Stimulated activated naive CD8-positive, alpha-beta T cell treated with anti-CD3 and anti-CD28 coated beads, Interleukin-15, Interleukin-2, amounts not matched to agents 100 ng/mL and 50 ng/mL, for 24 hours (primary cell): ENCODE measurements around the gene MED13L.

Experiments used
- H3K27ac Mint-ChIP-seq: one replicate; pipeline ENCODE4 v1.8.0; 2021; ENCODE audit warnings: mild to moderate bottlenecking, mixed read lengths
- H3K27me3 Mint-ChIP-seq: one replicate; pipeline ENCODE4 v1.8.0; 2021; ENCODE audit warnings: mixed read lengths
- H3K36me3 Mint-ChIP-seq: one replicate; pipeline ENCODE4 v1.8.0; 2021; ENCODE audit warnings: low read depth, mixed read lengths
- H3K4me1 Mint-ChIP-seq: one replicate; pipeline ENCODE4 v1.8.0; 2021; ENCODE audit warnings: low read depth, mixed read lengths
- H3K4me3 Mint-ChIP-seq: one replicate; pipeline ENCODE4 v1.8.0; 2021; ENCODE audit warnings: mild to moderate bottlenecking, mixed read lengths
- H3K9me3 Mint-ChIP-seq: one replicate; pipeline ENCODE4 v1.8.0; 2021; ENCODE audit warnings: mixed read lengths

The MED13L gene

GRCh38 chr12:116313194-116313927 lies 35.9 kb upstream of the MED13L start:
- no peak overlapping the region for H3K27ac Mint-ChIP-seq
- H3K4me3 Mint-ChIP-seq = no peak overlapping the region
- H3K4me1 Mint-ChIP-seq = peaks cover 14% of the 10 kb centered on the region
- peaks cover 8% of the 10 kb centered on the region for H3K9me3 Mint-ChIP-seq
- peaks cover 5% of the 10 kb centered on the region for H3K36me3 Mint-ChIP-seq
- H3K27me3 Mint-ChIP-seq = peaks cover 5% of the 10 kb centered on the region

DNA sequence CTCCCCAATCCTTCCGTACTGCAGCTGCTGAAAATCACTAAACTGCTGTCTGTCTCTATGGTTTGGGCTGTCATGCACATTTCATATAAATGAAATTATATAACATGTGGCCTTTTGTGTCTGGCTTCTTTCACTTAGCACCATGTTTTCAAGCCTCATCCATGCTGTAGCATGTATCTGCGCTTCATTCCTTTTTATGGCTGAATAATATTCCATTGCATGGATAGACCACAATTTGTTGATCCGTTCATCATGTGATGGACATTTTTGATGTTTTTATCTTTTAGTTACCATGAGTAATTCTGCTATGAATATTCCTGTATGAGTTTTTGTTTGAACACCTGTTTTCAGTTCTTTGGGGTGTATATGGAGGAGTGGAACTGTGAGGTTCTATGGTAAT lies 32.6 kb upstream of the MED13L start:
- peaks cover 8% of the 10 kb centered on the region for H3K9me3 Mint-ChIP-seq
- peaks cover 6% of the 10 kb centered on the region for H3K4me1 Mint-ChIP-seq
- no peaks in the 10 kb centered on the region for H3K27me3 Mint-ChIP-seq
- H3K27ac Mint-ChIP-seq = no peak overlapping the region
- H3K36me3 Mint-ChIP-seq = peaks cover 5% of the 10 kb centered on the region
- no peak overlapping the region for H3K4me3 Mint-ChIP-seq

DNA sequence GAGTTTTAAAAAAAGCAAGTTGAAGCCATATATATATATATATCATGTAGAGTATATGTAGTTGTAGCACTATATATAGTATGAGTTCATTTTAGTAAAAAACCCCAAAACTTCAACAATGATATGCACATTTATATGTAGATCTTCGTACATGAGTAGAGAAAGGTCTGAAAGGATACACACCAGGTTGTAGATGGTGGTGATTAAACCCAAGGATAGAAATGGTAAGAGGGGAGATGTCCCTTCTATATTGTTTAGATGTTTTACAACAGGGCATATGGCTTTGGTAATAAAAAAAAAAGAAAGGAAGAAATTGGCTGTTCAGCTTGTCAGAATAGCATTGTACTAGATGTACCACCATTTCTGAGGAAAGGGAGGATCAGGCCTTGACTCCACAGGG lies 31.9 kb upstream of the MED13L start:
- no peak overlapping the region for H3K27ac Mint-ChIP-seq
- peaks cover 8% of the 10 kb centered on the region for H3K9me3 Mint-ChIP-seq
- H3K4me3 Mint-ChIP-seq = no peak overlapping the region
- peaks cover 5% of the 10 kb centered on the region for H3K36me3 Mint-ChIP-seq
- no peaks in the 10 kb centered on the region for H3K27me3 Mint-ChIP-seq
- H3K4me1 Mint-ChIP-seq = peaks cover 3% of the 10 kb centered on the region

GRCh38 chr12:116308647-116309046 lies 31.2 kb upstream of the MED13L start:
- Mint-ChIP-seq H3K4me1 (no peaks in the 10 kb centered on the region), H3K27me3 (no peaks in the 10 kb centered on the region), H3K36me3 (peaks cover 5% of the 10 kb centered on the region), H3K27ac (no peak overlapping the region), H3K9me3 (peaks cover 8% of the 10 kb centered on the region), H3K4me3 (no peak overlapping the region)

- no peaks in the 10 kb centered on the region for H3K4me1 Mint-ChIP-seq
- H3K27me3 Mint-ChIP-seq = no peaks in the 10 kb centered on the region
- peaks cover 8% of the 10 kb centered on the region for H3K9me3 Mint-ChIP-seq
- peaks cover 5% of the 10 kb centered on the region for H3K36me3 Mint-ChIP-seq
- H3K27ac Mint-ChIP-seq = no peak overlapping the region
- H3K4me3 Mint-ChIP-seq = no peak overlapping the region
Measured at GRCh38 chr12:116306968-116307367, 29.5 kb upstream of the MED13L start.

- Mint-ChIP-seq H3K4me1 (no peaks in the 10 kb centered on the region), H3K27ac (no peak overlapping the region), H3K4me3 (no peak overlapping the region), H3K27me3 (no peaks in the 10 kb centered on the region), H3K36me3 (peaks cover 5% of the 10 kb centered on the region), H3K9me3 (peaks cover 8% of the 10 kb centered on the region)
Measured at GRCh38 chr12:116306506-116306905, 29.0 kb upstream of the MED13L start.

DNA sequence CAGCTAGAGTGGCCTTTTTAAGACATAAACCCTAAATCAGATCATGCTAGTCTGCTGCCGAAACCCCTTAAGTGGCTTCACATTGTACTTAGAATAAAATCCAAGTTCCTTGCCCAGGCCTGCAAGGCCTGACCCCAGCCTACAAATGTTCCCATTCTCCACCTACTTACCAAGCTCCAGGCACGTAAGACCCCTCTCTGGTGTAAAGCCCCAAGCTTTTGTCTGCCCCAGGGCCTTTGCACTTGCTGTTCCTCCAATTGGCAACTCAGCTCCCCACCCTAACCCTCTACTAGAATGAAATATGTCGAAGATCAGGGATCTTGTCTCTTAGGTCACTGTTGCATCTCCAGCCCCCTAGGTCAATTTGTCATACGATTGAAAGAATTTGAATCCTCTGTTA lies 27.1 kb upstream of the MED13L start:
- Mint-ChIP-seq H3K27ac (no peak overlapping the region), H3K4me3 (no peak overlapping the region), H3K36me3 (no peaks in the 10 kb centered on the region), H3K27me3 (no peaks in the 10 kb centered on the region), H3K9me3 (peaks cover 3% of the 10 kb centered on the region), H3K4me1 (no peaks in the 10 kb centered on the region)

DNA sequence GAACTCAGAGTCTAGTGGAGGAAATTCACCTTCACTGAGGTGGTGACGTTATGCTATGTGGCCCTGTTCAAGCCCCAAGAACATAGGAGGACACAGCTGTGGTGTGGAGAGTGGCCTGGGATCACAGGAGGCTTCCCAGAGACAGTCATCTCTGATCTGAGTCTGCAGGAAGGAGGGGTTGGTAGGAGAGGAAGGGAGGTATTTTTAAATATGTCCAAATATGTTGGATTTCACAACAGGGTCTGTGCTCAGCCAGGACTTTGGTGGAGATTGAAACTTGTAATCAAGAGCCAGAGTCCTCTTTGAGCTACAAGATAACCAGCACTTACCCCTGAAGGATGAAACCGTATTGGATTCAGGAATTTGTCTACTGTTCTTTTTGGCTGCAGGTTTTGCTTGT lies 26.4 kb upstream of the MED13L start:
- Mint-ChIP-seq H3K36me3 (no peaks in the 10 kb centered on the region), H3K27ac (no peak overlapping the region), H3K4me3 (no peak overlapping the region), H3K27me3 (no peaks in the 10 kb centered on the region), H3K9me3 (no peaks in the 10 kb centered on the region), H3K4me1 (no peaks in the 10 kb centered on the region)

GRCh38 chr12:116303066-116303465 lies 25.6 kb upstream of the MED13L start:
- H3K27me3 Mint-ChIP-seq = no peaks in the 10 kb centered on the region
- H3K4me1 Mint-ChIP-seq = no peaks in the 10 kb centered on the region
- H3K4me3 Mint-ChIP-seq = no peak overlapping the region
- no peaks in the 10 kb centered on the region for H3K36me3 Mint-ChIP-seq
- no peak overlapping the region for H3K27ac Mint-ChIP-seq
- H3K9me3 Mint-ChIP-seq = no peaks in the 10 kb centered on the region

DNA sequence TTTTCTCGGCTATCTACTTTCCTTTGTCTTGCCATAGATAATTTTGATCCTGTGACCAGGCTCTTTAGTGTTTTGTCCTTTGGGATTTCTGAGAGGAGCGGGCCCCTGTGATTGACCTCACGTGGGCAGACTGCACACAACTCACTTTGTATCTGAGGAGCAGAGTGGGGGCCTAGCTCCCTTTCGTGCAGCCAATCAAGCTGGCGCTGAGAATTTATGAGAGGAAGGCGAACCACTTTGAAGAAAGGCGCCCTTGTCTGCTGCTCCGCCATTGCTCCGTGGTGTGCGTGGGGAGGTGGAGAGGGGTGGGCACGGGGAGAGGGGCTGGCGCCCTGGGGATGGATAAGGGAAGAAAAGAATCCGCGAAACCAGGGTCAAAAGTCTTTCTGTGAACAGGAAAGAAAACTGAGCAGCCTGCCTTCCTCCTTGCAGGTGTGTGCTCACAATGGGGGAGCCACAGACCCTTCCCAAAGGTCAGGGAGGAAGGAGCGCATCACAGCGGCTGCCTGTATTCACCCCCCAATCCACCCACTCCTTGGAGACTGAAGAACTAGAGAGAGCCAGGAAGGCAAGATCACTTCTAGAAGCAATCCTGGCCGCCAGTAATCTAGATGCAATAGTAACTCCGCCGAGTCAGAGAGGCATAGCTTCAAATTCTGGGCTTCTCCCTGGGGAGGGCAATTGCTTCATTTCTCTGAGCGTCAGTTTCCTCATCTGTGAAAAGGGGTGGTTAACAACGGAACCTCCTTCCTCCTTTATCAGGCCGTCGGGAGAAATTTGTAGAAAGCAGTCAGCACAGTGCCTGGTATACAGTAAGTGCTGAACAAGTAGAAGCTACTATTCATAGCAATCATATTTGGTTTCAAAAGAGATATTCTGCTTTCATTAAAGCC lies 24.9 kb upstream of the MED13L start:
- H3K27ac Mint-ChIP-seq = no peak overlapping the region
- no peaks in the 10 kb centered on the region for H3K36me3 Mint-ChIP-seq
- H3K4me1 Mint-ChIP-seq = no peaks in the 10 kb centered on the region
- no peaks in the 10 kb centered on the region for H3K27me3 Mint-ChIP-seq
- H3K9me3 Mint-ChIP-seq = no peaks in the 10 kb centered on the region
- no peak overlapping the region for H3K4me3 Mint-ChIP-seq

- Mint-ChIP-seq H3K27me3 (no peaks in the 10 kb centered on the region), H3K36me3 (no peaks in the 10 kb centered on the region), H3K4me3 (no peak overlapping the region), H3K27ac (no peak overlapping the region), H3K4me1 (no peaks in the 10 kb centered on the region), H3K9me3 (no peaks in the 10 kb centered on the region)
Measured at GRCh38 chr12:116301621-116302020, 24.1 kb upstream of the MED13L start.

DNA sequence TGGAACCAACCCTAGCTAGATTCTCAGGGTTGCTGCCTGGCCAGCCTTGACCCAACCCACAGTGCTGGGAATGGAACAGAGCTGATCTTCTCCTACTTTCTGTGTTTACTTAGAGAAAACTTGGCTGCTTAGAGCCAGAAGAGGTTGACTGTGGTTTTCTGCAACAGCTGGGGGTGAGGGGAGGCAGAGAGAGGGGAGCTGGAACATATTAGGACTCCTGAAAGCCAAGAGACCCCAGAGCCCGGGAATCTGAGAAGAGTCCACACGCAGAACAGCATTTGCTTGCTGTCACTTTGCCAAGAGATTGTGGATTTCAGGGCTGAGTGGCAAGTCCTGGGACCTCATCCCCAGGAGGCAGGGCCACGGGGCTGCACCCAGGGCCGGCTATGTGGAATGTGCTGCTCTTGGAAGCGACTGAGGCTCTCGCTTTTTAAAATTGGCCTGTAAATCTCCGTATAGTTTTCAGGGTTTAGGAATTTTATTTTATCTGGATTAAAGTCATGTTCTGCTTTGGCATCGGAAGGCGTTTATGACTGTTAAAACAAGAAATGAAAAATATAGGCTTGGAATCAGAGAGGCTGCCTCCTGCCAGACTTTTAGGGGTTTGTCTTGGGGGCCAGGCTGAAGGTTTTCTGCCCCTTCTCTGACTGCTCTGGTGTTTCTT lies 22.3 kb upstream of the MED13L start:
- H3K9me3 Mint-ChIP-seq = peaks cover 4% of the 10 kb centered on the region
- no peak overlapping the region for H3K4me3 Mint-ChIP-seq
- no peaks in the 10 kb centered on the region for H3K4me1 Mint-ChIP-seq
- H3K27me3 Mint-ChIP-seq = peaks cover 4% of the 10 kb centered on the region
- no peaks in the 10 kb centered on the region for H3K36me3 Mint-ChIP-seq
- no peak overlapping the region for H3K27ac Mint-ChIP-seq

DNA sequence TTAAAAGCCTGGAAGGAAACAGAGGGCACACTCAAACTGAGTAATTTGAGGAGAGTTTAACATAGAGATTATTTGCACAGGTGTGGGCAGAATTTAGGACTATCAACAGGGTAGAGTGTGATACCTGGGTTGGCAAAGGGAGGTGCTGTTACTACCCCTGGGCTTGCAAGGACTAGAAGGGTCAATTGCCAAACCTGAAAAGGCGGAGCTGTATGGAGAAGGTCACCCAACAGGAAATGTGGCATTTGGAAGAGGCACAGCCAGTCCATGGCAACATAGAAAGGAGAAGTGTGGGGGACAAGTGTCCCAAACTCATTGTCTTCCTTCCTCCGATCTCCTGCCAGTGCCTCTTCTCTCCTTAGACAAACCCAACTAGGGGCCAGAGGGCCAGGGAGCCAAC lies 21.6 kb upstream of the MED13L start:
- Mint-ChIP-seq H3K9me3 (peaks cover 4% of the 10 kb centered on the region), H3K27ac (no peak overlapping the region), H3K4me1 (no peaks in the 10 kb centered on the region), H3K4me3 (no peak overlapping the region), H3K36me3 (no peaks in the 10 kb centered on the region), H3K27me3 (peaks cover 4% of the 10 kb centered on the region)

DNA sequence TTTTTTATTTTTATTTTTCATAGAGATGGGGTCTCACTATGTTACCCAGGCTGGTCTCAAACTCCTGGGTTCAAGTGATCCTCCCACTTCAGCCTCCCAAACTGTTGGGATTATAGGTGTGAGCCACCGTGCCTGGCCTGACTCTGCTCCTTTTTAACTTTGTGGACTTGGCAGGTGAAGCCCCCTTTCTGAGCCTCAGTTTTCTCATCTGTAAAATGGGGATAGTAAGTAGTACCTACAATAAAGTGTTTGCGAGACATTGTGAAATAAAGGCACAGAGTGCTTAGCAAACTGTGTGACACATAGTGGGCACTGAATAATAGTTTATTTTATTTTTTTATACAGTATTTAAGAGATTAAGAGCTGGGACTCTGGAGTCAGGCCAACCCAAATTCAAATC lies 21.1 kb upstream of the MED13L start:
- Mint-ChIP-seq H3K9me3 (peaks cover 4% of the 10 kb centered on the region), H3K4me1 (no peaks in the 10 kb centered on the region), H3K27ac (no peak overlapping the region), H3K27me3 (peaks cover 4% of the 10 kb centered on the region), H3K4me3 (no peak overlapping the region), H3K36me3 (no peaks in the 10 kb centered on the region)

GRCh38 chr12:116297224-116297834 lies 19.8 kb upstream of the MED13L start:
- Mint-ChIP-seq H3K4me3 (no peak overlapping the region), H3K4me1 (no peaks in the 10 kb centered on the region), H3K9me3 (peaks cover 4% of the 10 kb centered on the region), H3K27me3 (peaks cover 4% of the 10 kb centered on the region), H3K36me3 (no peaks in the 10 kb centered on the region), H3K27ac (no peak overlapping the region)
